Measurements from ENCODE around the gene ZIK1.

- TF ChIP-seq POLR2A (IDR thresholded peaks at IDR 0.05) (no peak), POLR2AphosphoS5 (IDR thresholded peaks at IDR 0.05; ENCODE audit: insufficient read depth in 1 of 2, low read depth in 1 of 2) (no peak), CTCF (IDR thresholded peaks at IDR 0.05) (no peak)
These were observed 31.4 kb downstream of the ZIK1 start for GRCh38 chr19:57615346-57615745.
